A673 (cell line): ENCODE measurements around the gene SLC16A6.

Source experiments
- EZH2 ChIP-seq: fragments of 200-600 bp; sonication (generic); IDR thresholded peaks from 2 replicates; pipeline ENCODE4 v1.6.1; 2017; ENCODE audit warnings: borderline replicate concordance, low read depth, mild to moderate bottlenecking, mixed read lengths, antibody characterized with exemption, low read length; ENCODE audit not compliant: poor library complexity, severe bottlenecking
- TF ChIP-seq, protein P1 (sequence below): fragments of 300-800, 200-600 bp; sonication (generic); conservative IDR thresholded peaks from 2 replicates; pipeline ENCODE4 v1.5.1; 2017; ENCODE audit warnings: low read depth, mild to moderate bottlenecking, antibody characterized with exemption, low read length, moderate library complexity, mixed read lengths

DNA sequence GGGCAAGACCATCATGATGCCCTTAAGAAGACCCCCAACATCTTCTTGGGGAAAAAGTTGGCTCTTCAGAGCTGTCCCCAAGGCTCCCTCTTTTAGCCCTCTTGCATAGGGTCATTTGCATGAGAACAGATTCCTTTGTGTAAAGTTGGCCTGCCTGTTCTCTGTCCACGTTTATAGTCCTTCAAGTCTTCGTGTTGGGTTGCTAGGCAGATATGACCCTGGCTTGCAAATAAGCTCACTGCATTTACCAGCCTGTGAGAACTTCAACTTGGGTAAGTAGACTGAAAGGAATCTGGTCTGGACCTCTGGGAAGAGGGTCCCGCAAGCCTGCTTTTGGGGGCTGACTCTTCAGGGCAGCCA lies 3.2 kb upstream of the SLC16A6 start:
- TF ChIP-seq, protein P1, sequence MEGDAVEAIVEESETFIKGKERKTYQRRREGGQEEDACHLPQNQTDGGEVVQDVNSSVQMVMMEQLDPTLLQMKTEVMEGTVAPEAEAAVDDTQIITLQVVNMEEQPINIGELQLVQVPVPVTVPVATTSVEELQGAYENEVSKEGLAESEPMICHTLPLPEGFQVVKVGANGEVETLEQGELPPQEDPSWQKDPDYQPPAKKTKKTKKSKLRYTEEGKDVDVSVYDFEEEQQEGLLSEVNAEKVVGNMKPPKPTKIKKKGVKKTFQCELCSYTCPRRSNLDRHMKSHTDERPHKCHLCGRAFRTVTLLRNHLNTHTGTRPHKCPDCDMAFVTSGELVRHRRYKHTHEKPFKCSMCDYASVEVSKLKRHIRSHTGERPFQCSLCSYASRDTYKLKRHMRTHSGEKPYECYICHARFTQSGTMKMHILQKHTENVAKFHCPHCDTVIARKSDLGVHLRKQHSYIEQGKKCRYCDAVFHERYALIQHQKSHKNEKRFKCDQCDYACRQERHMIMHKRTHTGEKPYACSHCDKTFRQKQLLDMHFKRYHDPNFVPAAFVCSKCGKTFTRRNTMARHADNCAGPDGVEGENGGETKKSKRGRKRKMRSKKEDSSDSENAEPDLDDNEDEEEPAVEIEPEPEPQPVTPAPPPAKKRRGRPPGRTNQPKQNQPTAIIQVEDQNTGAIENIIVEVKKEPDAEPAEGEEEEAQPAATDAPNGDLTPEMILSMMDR, result no peak
- TF ChIP-seq EZH2, result no peak
